Left cardiac atrium (tissue), 2 donors: ENCODE results near the gene FCGR3A. TPM values are rescaled to one million over a fixed set of nuclear protein-coding genes. Genes with fewer than 3 reads are reported as not detected.

ENCODE experiments used
- total RNA-seq, 2 donors: library from RNA; stranded (reverse); fragmentation: NEBNext Ultra II Directional; extraction: Animal tissue kit (Norgen Biotek cat#: 25700); gene quantifications; one replicate each; pipeline ENCODE4 v1.2.1, GENCODE V29; 2021
- donor health status: DM: no; HTN: yes; CAD: no; lungs with severe emphysema.
- donor health status: DM: yes; HTN: yes; CAD: no.

Gene FCGR3A
- total RNA-seq, 2 donors from 2014 or later = 42.9 to 53.7 TPM

Other genes starting within 250 kb of the FCGR3A start
- 1 to 10 TPM; 3.2 to 8.6 TPM for gene MPZ, start 239.8 kb downstream of the FCGR3A start, total RNA-seq
- 100 to 1,000 TPM; 241 to 284 TPM for gene SDHC, start 235.4 kb downstream of the FCGR3A start, total RNA-seq
- not detected for gene CFAP126, start 181.9 kb downstream of the FCGR3A start, total RNA-seq
- 10 to 100 TPM; 37.9 to 48.7 TPM for gene FCGR2A, start 44.4 kb downstream of the FCGR3A start, total RNA-seq
- gene HSPA6, start 25.3 kb downstream of the FCGR3A start, total RNA-seq = 1 to 10 TPM; 2.8 to 3.2 TPM
- gene FCGR3B, start 81.4 kb upstream of the FCGR3A start, total RNA-seq = 1 to 10 TPM; 2.4 to 6.1 TPM
- gene FCGR2B, start 113.3 kb upstream of the FCGR3A start, total RNA-seq = 10 to 100 TPM; 14.2 to 42.4 TPM
- under 1 TPM in 1 of 2 donors, not detected in 1; 0.12 TPM for gene FCRLA, start 157.4 kb upstream of the FCGR3A start, total RNA-seq
- under 1 TPM; 0.24 to 0.77 TPM for gene FCRLB, start 171.7 kb upstream of the FCGR3A start, total RNA-seq
- 10 to 100 TPM; 10.9 to 12.0 TPM for gene DUSP12, start 200.0 kb upstream of the FCGR3A start, total RNA-seq
- gene ATF6, start 216.5 kb upstream of the FCGR3A start, total RNA-seq = 10 to 100 TPM; 14.4 to 20.3 TPM